ENCODE results near the gene RERE.

Gene RERE

GRCh38 chr1:8684590-8684989, 132.8 kb downstream of the RERE start:
- DNase-seq: no peak

GRCh38 chr1:8682573-8682972, 134.9 kb downstream of the RERE start:
- DNase-seq: no peak

GRCh38 chr1:8681911-8682310, 135.5 kb downstream of the RERE start:
- no peak for DNase-seq

- no peak for DNase-seq
Measured at GRCh38 chr1:8680664-8681650, 136.5 kb downstream of the RERE start.

- DNase-seq: no peak
Measured at GRCh38 chr1:8679929-8680663, 137.3 kb downstream of the RERE start.

- DNase-seq: no peak
Measured at GRCh38 chr1:8679395-8679800, 138.0 kb downstream of the RERE start.

GRCh38 chr1:8678673-8679394, 138.6 kb downstream of the RERE start:
- DNase-seq: no peak

- no peak for DNase-seq
Measured at GRCh38 chr1:8677782-8678181, 139.7 kb downstream of the RERE start.

GRCh38 chr1:8676813-8677212, 140.6 kb downstream of the RERE start:
- no peak for DNase-seq

GRCh38 chr1:8676072-8676471, 141.4 kb downstream of the RERE start:
- no peak for DNase-seq

- DNase-seq: no peak
Measured at GRCh38 chr1:8674912-8675311, 142.5 kb downstream of the RERE start.

GRCh38 chr1:8674481-8674880, 143.0 kb downstream of the RERE start:
- DNase-seq: no peak

GRCh38 chr1:8671306-8671917, 146.0 kb downstream of the RERE start:
- DNase-seq: no peak

- no peak for DNase-seq
Measured at GRCh38 chr1:8670371-8670818, 147.0 kb downstream of the RERE start.

GRCh38 chr1:8669606-8670335, 147.7 kb downstream of the RERE start:
- no peak for DNase-seq

GRCh38 chr1:8667869-8668594, 149.4 kb downstream of the RERE start:
- DNase-seq: no peak

- DNase-seq: no peak
Measured at GRCh38 chr1:8666389-8667167, 150.9 kb downstream of the RERE start.

- DNase-seq: no peak
Measured at GRCh38 chr1:8665833-8666232, 151.6 kb downstream of the RERE start.

GRCh38 chr1:8664887-8665286, 152.6 kb downstream of the RERE start:
- DNase-seq: no peak

- no peak for DNase-seq
Measured at GRCh38 chr1:8663915-8664329, 153.5 kb downstream of the RERE start.
